DMS79 treated with DMSO at 0.1 percent for 48 hours (cell line): ENCODE data around the gene MFN2.

Experiments
- DNase-seq: peaks from one replicate; lab custom pipeline; 2025; lab: John Stamatoyannopoulos, UW

MFN2 gene

GRCh38 chr1:11960715-11961114, 19.5 kb upstream of the MFN2 start:
- DNase-seq, result no peak

GRCh38 chr1:11961230-11961629, 19.0 kb upstream of the MFN2 start:
- no peak for DNase-seq

DNA sequence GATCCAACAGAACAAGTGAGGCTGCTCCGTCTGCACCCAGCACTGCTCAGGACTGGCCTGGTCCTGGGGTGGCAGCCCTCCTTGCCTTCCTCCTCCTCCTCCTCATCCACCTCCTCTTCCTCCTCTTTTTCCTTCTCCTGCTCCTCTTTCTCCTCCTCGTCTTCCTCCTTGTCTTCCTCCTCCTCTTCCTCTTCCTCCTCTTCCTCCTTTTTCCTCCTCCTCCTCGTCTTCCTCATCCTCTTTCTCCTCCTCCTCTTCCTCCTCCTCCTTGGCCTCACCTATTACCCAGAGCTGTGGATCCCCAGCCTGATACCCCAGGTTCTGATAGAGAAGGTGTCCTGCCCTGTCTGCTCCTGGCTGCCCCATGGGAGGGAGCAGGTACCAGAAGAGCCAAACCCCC, 16.6 kb upstream of the MFN2 start:
- no peak for DNase-seq

DNA sequence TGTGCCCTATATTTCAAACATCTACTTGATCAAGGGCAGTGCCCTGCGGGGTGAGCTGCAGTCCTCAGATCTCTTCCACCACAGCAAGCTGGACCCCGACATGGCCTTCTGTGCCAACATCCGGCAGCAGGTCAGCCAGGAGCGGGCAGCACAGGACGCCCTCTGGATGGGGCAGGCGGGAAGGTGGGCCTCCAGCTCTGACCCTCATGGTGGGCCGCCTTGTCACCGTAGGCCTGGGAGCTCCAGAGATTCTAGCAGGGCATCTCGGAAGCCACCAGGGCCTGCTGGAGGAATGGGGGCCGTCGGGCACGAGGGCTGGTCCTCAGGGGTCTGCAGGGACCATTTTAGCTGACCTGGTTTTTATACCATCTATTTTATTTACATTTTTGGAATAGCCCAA, 15.6 kb upstream of the MFN2 start:
- DNase-seq, result no peak

- peak; percentile 50 for DNase-seq
Measured at GRCh38 chr1:11967028-11967547, 13.2 kb upstream of the MFN2 start.

DNA sequence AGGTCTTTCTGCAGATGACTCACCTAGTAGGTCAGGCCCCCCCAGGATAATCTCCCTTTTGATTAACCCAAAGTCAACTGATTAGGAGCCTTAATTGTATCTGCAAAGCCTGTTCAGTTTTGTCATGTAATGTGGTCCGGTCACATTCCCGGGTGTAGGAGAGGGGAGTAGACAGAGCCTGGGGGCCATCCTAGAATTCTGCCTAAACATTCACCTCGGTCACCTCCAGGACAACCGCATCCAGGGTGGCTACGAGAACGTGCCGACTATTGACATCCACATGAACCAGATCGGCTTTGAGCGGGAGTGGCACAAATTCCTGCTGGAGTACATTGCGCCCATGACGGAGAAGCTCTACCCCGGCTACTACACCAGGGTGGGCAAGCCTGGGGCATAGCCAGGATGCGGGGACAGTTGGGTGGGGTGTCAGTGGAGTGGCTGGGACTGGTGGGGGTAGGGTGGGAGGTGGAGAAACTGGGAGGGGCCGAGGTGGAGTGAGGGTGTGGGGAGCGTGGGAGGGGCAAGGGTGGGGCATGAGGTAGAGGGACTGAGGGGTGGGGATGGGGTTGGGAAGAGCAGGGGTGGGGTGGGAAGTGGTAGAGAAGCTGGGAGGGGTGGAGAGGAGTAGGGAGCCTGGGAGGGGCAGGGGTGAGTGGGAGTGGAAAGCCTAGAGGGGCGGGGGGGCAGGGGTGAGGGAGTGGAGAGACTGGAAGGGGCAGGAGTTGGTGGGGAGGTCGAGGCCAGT, 9.6 kb upstream of the MFN2 start:
- no peak for DNase-seq

GRCh38 chr1:11977625-11978024, 2.6 kb upstream of the MFN2 start:
- DNase-seq, result no peak

- DNase-seq, result no peak
Measured at GRCh38 chr1:11978301-11978700, 1.9 kb upstream of the MFN2 start.

DNA sequence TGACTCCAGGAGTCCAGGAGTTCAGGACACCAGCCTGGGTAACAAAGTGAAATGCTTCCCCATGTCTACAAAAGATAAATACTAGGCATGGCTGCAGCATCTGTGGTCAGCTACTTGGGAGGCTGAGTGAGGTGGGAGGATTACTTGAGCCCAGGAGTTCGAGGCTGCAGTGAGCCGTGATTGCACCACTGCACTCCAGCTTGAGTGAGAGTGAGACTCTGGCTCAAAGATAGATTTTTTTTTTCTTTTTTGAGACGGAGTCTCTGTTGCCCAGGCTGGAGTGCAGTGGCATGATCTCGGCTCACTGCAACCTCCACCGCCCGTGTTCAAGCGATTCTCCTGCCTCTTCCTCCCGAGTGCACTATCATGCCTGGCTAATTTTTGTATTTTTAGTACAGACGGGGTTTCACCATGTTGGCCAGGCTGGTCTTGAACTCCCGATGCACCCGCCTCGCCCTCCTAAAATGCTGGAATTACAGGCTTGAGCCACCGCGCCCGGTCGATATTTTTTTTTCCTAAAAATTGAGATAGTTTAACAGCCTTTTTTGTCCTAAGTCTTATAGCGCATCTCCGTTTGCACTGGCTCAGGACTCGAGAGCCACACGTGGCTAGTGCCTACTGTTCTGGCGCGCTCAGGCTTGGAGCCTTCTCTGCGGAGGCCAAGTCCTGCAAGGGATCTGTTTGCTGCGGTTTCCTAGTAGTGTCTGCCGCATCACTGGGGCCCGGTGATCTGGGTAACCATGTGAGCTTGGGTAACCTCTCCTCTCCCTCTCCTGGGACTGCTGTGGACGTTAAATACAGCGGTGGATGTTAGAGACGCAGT, 1.0 kb upstream of the MFN2 start:
- DNase-seq, result no peak

DNA sequence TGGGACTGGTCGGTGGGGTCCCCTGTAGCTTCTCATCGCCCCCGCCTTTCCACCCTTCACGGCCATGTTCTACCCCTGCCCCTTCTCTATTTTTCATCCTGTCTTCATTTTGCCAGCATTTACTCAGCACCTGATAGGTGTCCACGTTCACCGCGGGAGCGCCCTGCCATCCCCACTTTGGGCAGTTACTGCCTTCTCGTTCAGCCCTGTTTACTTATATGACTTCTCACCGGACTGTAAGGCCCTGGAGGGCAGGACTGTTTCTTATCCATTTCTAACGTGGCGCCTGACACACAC, 380 bp downstream of the MFN2 start:
- peak; percentile 53 for DNase-seq

DNA sequence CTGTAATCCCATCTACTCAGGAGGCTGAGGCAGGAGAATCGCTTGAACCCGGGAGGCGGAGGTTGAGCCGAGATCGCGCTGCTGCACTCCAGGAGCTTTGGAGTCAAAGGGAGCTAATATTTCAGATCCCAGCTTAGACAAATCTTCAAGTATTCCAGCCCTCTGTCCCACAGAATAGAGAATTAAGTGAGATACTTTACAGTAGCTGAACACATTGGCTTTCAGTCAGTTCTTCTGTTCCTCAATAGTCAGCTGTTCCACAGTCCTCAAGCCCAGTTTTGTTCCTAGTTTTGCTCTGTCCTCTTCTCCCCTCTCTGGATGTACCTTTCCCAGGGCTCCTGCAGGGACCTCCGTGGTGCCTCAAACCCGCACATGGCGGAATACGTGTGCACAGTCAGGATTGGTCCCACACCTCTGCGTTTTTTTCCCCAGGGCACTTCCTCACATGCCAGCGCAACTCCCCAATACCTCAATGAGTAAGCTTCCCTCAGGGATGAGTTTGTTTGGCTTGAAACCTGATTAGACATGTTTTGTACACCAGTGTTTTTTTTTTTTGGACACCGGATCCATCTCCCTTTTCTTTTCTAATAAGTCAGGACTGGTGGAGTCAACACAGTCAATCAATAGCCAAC, 1.2 kb downstream of the MFN2 start:
- DNase-seq, result no peak

DNA sequence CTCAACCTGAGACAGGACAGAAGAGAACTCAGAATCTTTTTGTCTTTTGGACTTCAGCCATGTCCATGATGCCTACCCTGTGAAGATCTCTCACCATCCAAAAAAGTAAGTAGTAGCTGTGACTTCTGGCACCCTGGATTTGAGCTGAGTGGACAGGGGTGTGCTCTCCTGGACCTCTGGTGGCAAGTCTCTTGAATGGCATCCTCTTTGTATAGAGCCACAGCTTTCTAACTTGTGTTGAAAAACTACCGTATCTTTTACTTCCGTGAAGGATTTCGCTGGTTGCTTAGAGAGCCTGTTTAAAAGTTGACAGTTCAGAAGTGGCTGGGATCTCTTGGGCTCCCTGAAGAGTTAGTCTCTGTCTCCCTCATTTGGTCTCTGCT, 1.8 kb downstream of the MFN2 start:
- no peak for DNase-seq

DNA sequence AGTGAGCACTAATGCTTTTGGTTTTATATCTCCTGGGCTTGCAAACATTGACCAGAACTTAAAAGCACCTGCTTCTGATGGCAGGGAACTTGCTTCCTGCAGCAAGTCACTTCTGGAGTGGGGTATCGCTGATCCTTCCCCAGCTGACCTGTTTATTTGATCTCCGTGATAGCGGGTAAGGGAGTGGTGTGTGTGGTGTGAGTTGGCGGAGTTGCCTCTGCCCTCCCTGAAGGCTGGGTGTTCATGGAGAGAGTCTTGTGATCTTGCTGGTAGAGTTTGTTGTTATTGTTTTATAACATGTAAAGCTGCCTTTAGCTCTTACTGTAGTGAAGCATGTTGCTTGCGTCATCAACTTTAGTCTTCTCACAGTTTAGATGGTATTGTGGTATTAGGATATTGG, 3.9 kb downstream of the MFN2 start:
- no peak for DNase-seq

- DNase-seq, result no peak
Measured at GRCh38 chr1:11984576-11984975, 4.3 kb downstream of the MFN2 start.

DNA sequence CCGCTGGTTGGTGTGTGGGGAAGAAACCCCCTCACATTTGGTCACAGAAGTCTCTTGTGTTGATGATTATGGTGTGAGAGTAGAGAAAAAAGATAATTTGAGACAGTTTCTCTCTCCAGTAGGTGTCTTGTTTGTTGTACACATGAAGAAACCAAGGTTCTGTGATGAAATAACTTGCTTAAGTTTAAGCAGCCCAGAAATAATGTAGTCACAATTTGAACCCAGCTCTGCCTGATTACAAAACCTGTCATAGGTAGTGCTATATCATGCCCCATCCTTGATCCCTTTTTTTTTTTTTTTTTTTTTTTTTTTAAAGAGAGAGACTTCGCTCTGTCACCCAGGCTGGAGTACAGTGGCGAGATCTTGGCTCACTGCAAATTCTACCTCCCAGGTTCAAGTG, 4.9 kb downstream of the MFN2 start:
- no peak for DNase-seq

DNA sequence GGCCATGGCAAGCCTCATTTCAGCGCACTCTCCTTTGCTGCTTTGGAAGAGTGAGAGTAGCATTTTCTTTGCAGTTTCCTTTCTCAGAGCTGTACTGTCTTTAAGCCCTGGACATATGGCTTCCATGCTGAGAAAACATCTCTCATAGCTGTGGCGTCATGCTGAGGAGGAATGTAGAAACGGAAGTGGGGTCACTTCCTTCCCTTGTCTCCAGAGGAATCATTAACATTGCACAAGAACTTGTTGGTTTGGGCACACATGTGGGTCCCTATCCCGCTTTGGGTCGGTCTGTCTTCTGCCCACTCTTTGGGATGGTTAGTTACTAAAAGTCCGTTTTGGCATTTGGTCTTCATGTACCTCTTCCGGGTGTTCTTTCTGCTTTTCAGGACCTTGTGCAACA, 5.6 kb downstream of the MFN2 start:
- DNase-seq, result no peak

- no peak for DNase-seq
Measured at GRCh38 chr1:11989669-11990068, 9.4 kb downstream of the MFN2 start.

DNA sequence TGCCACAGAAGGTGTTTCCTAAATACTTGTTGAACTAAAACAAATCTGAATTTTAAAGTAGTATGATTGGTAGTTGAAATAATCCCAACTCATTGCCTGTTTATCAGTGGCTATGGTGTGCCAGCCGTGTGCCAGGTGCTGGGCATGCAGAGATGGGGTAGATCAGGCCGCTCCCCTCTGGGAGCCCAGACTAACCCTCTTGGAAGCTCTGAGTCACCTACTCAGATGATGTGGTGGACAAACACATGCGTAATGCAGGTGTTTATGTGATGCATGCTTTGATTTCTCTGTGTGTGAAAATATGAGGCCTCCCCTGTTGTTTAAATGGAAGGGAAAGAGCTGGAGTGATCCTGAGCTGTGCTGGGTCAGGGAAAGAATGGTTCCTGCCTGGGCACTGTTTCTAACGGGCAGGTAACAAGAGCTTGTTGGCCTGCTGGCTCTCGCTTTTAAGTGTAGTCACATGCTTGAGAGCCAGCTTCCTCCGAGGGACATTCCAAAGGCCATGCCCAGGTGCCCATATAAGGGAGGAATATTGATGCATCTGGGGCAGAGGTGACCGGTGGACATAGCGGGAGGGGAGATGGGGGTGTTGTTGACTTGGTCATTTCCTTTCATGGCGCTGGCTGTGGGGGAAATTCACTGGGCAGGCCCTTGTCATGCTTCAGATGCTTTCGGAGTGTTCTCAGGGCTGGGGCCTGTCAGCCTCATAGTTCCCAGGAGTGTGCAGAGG, 10.2 kb downstream of the MFN2 start:
- no peak for DNase-seq

DNA sequence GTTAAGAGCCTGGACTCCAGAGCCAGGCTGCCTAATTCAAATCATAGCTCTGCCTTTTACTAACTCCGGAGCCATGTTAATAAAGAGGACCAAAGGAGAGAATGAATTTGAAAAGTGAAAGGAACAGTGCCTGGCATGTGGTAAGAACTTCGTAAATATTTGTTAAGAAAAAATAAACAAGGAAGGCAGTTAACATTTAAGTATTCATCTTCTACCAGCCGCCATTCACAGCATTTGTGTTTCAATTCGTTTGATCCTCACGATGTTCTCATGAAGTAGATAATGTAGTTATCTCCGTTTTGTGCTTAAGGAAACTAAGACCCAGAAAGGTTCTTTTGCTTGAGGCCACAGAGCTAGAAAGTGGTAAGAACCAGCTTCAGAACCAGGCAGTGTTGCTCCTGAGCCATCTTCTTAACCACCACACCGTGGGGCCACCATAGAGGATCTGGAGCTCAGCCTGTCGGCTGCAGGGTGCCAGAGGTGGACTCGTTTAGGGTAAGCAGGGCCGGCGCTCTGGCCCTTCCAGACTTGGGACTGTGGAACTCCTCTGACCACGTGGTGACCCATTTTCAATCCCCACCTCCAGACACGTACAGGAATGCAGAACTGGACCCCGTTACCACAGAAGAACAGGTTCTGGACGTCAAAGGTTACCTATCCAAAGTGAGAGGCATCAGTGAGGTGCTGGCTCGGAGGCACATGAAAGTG, 11.9 kb downstream of the MFN2 start:
- no peak for DNase-seq

GRCh38 chr1:11997081-11997850, 17.0 kb downstream of the MFN2 start:
- DNase-seq, result no peak

- DNase-seq, result no peak
Measured at GRCh38 chr1:11998636-11999035, 18.4 kb downstream of the MFN2 start.
